Osteoblast (primary cell): Measurements from ENCODE around the gene TENT5D. TPM values are rescaled to one million over a fixed set of nuclear protein-coding genes. Genes with fewer than 3 reads are reported as not detected.

Source experiments
- DNase-seq: peaks from one replicate; pipeline ENCODE4 v3.0.0; 2011; ENCODE audit warnings: low spot score, mixed read lengths; ENCODE audit not compliant: insufficient read length; ENCODE audit errors: missing footprints
- H2AFZ ChIP-seq: 2 replicates; pipeline ENCODE4 v1.6.0; 2011; ENCODE audit warnings: mild to moderate bottlenecking, low read length
- H3K27ac ChIP-seq: 2 replicates; pipeline ENCODE4 v1.5.1; 2011; ENCODE audit warnings: mild to moderate bottlenecking, low read depth, low read length, moderate library complexity
- H3K27me3 ChIP-seq: 2 replicates; pipeline ENCODE4 v1.6.0; 2012; ENCODE audit warnings: mild to moderate bottlenecking, control low read depth, inconsistent platforms, low read length, moderate library complexity; ENCODE audit not compliant: insufficient read depth
- H3K36me3 ChIP-seq: 2 replicates; pipeline ENCODE4 v1.5.1; 2011; ENCODE audit warnings: mild to moderate bottlenecking, low read length, control low read depth, moderate library complexity; ENCODE audit not compliant: insufficient read depth
- H3K4me1 ChIP-seq: 2 replicates; pipeline ENCODE4 v1.5.1; 2011; ENCODE audit warnings: mild to moderate bottlenecking, low read length, control low read depth, moderate library complexity; ENCODE audit not compliant: insufficient read depth
- H3K4me2 ChIP-seq: 2 replicates; pipeline ENCODE4 v1.6.0; 2011; ENCODE audit warnings: mild to moderate bottlenecking, low read length; ENCODE audit not compliant: insufficient read depth
- H3K4me3 ChIP-seq: fragments of 200-600 bp; sonication (generic); 3 replicates; pipeline ENCODE4 v1.5.1; 2012; ENCODE audit warnings: mild to moderate bottlenecking, low read length, inconsistent platforms; ENCODE audit not compliant: insufficient read depth
- H3K79me2 ChIP-seq: 2 replicates; pipeline ENCODE4 v1.6.0; 2012; ENCODE audit warnings: mild to moderate bottlenecking, low read length, control low read depth, inconsistent platforms; ENCODE audit not compliant: insufficient read depth
- H3K9me3 ChIP-seq: 2 replicates; pipeline ENCODE4 v1.5.1; 2011; ENCODE audit warnings: low read depth, low read length, control low read depth
- H4K20me1 ChIP-seq: 2 replicates; pipeline ENCODE4 v1.6.0; 2012; ENCODE audit warnings: mild to moderate bottlenecking, low read length, control low read depth; ENCODE audit not compliant: insufficient read depth
- total RNA-seq: library from RNA; depleted of rRNA; stranded (reverse); fragments of >200 nt; gene quantifications from 2 replicates; pipeline ENCODE4 v1.2.3, GENCODE V29; 2012
- TF ChIP-seq, protein P1 (sequence below): IDR thresholded peaks from 2 replicates; pipeline ENCODE4 v1.5.1; 2011; ENCODE audit warnings: mild to moderate bottlenecking, low read depth, low read length, moderate library complexity; ENCODE audit errors: extremely low read depth

The TENT5D gene
- total RNA-seq, 1 donor: not detected

DNA sequence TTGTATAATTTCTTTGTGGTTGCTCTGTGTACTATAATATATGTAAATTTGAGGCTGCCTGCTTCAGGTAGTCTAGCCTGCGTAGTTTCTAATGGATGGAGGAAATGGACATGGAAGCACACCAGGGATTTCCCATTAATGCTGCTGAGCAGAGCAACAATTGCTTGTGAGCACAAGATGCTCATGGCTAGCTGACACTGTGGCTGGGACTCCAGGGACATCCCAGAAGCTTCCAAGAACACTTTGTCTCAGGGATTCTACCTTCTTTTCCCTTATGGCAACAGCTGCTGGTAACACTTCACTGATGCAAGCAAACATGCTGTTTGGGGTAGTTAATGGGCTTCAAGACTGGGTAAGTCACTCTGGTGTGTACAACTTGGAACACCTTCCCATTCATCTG, 66.1 kb downstream of the TENT5D start:
- no peak for DNase-seq
- TF ChIP-seq, protein P1, sequence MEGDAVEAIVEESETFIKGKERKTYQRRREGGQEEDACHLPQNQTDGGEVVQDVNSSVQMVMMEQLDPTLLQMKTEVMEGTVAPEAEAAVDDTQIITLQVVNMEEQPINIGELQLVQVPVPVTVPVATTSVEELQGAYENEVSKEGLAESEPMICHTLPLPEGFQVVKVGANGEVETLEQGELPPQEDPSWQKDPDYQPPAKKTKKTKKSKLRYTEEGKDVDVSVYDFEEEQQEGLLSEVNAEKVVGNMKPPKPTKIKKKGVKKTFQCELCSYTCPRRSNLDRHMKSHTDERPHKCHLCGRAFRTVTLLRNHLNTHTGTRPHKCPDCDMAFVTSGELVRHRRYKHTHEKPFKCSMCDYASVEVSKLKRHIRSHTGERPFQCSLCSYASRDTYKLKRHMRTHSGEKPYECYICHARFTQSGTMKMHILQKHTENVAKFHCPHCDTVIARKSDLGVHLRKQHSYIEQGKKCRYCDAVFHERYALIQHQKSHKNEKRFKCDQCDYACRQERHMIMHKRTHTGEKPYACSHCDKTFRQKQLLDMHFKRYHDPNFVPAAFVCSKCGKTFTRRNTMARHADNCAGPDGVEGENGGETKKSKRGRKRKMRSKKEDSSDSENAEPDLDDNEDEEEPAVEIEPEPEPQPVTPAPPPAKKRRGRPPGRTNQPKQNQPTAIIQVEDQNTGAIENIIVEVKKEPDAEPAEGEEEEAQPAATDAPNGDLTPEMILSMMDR: no peak
- H3K4me3 ChIP-seq: no peak overlapping the region
- H3K27me3 ChIP-seq: no peaks in the 10 kb centered on the region
- peaks cover 5% of the 10 kb centered on the region for H3K9me3 ChIP-seq
- no peaks in the 10 kb centered on the region for H3K4me1 ChIP-seq
- H3K4me2 ChIP-seq: no peak overlapping the region
- H3K36me3 ChIP-seq: no peaks in the 10 kb centered on the region
- H2AFZ ChIP-seq: no peak overlapping the region
- H3K27ac ChIP-seq: no peak overlapping the region
- H3K79me2 ChIP-seq: no peaks in the 10 kb centered on the region
- no peaks in the 10 kb centered on the region for H4K20me1 ChIP-seq

DNA sequence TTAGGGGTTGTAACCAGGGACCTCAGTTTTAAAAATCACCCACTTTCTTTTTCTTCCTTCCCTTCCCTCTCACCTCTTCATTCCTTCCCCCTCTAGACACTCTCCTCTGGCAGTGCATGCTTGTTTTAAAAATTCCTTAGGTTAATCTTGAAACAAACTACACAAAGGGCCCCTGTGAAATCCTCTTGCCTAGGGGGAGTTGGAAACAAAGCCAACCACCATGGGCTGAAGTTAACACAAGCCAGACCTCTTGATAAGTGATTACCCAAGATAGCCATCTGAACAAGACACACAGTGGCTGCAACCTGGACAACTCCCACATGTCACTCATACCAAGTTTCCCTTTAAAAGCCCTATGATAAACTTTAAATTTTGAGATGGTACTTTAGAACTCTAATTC, 68.9 kb downstream of the TENT5D start:
- H3K4me2 ChIP-seq: no peak overlapping the region
- no peak overlapping the region for H3K4me3 ChIP-seq
- no peaks in the 10 kb centered on the region for H4K20me1 ChIP-seq
- H3K79me2 ChIP-seq: no peaks in the 10 kb centered on the region
- H3K27me3 ChIP-seq: no peaks in the 10 kb centered on the region
- H3K36me3 ChIP-seq: no peaks in the 10 kb centered on the region
- no peak for DNase-seq
- TF ChIP-seq, protein P1: no peak
- no peaks in the 10 kb centered on the region for H3K4me1 ChIP-seq
- H3K27ac ChIP-seq: no peak overlapping the region
- no peak overlapping the region for H2AFZ ChIP-seq
- H3K9me3 ChIP-seq: peaks cover 5% of the 10 kb centered on the region
